Hematopoietic multipotent progenitor cell treated with erythropoietin and hydrocortisone succinate and interleukin-3 and kit ligand, for 15 days (in vitro differentiated cells): ENCODE results near the gene DDX24.
A peak's percentile ranks its signal among the peaks of the same experiment; 100 is the strongest.

Experiments used
- DNase-seq: peaks from one replicate; pipeline ENCODE4 v3.0.0-alpha.2; 2015; ENCODE audit warnings: low spot score

DDX24 gene

GRCh38 chr14:94048691-94049624, 32.0 kb downstream of the DDX24 start:
- DNase-seq = no peak

DNA sequence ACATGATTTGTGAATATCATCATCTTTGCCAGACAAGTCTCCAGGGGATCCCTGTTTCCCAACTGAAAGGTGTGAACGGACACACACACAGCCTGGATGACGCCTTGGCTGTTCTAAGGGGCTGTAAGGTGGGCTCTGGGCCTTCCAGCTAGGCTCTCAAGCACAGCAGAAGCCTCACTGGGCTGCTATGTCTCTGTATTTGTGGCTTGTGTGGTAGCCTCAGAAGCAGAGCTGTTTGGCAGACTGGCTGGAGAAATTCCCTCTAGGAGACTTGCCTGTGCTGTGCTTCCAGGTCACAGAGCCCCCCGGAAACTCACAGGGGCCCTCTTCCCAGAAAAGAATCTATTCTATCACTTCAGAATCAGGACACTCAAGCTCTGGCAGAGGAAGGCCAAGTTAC, 33.4 kb downstream of the DDX24 start:
- no peak for DNase-seq

- DNase-seq = no peak
These were observed 34.2 kb downstream of the DDX24 start for GRCh38 chr14:94046696-94047250.

DNA sequence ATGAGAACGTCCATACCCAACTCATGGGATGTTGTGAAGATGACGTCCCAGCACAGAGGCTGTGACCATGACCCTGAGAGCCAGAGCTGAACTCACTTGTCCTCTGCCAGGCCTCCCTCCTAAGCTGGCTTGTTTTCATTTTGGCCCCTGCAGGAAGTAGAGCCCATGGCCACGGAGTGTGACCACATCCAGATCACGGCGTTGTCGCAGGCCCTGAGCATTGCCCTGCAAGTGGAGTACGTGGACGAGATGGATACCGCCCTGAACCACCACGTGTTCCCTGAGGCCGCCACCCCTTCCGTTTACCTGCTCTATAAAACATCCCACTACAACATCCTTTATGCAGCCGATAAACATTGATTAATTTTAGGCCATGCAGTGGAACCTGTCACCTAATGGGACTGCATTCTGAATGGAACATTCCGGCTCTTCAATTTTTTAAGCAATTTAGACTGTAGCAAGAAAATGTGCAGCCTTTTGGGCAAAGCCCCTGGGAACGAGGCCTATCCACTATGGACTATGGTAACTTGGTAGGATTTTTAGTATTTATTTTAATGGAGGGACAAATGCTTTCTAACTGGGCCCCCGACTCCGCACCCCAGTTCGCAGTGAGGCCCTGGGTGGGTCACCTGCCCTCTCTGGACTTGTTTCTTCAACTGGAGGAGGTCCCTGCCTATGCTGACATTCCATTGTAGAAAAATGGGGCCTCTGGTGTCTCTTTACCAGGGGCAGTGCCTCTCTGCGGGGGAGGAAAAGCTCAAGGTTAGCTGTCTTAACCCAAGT, 35.2 kb downstream of the DDX24 start:
- DNase-seq = no peak

DNA sequence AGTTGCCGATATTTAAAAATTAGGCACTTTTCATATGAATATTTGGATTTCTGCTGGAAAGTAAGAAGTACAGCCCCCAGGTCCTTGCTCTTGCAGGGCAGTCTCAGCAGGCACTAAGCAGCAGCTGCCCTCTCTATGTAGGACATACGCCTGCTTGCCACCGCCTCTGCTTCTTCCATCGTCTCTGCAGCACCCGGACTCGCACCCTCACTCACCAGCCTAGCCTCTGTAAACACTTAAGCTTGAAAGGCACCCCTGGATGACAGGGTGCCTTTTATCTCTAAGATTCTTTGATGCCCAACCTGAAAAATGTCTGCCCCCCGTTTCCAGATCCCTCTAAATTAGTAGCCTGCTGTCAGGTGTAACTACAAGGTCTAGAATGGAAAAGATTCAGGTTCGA, 35.9 kb downstream of the DDX24 start:
- no peak for DNase-seq

DNA sequence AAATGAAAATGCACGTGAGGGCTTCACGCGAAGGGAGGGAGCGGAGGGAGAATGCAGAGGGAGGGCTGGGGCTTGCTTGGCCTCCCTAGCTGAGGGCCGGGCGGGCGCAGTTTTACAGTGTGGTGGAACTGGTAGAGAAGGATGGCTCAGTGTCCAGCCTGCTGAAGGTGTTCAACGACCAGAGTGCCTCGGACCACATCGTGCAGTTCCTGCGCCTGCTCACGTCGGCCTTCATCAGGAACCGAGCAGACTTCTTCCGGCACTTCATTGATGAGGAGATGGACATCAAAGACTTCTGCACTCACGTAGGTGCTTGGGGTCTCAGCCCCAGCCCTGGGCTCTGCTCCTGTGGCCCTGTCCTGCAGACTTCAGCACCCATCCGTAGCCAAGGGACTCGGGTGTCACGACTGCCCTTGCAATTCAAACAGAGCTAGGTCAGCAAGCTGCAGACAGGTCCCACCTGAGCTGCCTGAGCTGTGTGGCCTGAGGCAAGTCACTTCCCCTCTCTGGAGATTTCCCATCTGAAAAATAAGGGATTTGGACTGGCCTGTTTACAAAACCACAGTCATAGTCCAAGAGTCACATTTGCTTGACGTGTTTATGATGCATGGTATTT, 36.4 kb downstream of the DDX24 start:
- no peak for DNase-seq

GRCh38 chr14:94043756-94044475, 37.1 kb downstream of the DDX24 start:
- DNase-seq = no peak

DNA sequence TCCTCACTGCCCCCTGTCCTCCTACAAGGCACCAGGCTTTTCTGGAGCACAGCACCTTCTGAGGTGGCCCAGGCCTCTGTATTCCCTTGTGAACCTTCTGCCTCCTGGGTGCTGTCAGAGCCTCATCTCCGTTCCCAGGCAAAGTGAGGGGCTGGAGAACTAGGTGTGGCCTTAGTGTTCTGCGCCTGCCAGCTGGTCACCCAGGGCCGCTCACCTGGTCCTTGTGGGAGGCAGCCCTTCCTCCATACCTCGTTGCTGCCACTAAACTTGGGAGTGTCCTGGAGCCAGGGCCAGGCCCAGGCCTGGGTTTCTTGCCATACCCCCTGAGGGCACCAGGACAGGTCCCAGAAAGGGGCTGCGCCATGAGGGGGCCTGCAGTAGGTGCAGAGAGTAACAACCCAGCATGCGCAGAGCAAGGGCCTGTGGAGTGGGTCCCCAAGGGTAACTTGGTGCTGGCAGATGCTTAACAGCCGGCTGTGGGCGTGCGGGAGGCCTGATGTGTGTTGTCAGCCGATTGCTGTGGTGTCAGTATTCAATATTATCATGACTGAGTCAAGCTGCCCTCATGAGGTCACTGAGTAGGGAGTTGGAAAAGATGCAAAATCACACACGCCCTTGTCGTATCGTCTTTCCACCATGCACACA, 37.8 kb downstream of the DDX24 start:
- DNase-seq = no peak

DNA sequence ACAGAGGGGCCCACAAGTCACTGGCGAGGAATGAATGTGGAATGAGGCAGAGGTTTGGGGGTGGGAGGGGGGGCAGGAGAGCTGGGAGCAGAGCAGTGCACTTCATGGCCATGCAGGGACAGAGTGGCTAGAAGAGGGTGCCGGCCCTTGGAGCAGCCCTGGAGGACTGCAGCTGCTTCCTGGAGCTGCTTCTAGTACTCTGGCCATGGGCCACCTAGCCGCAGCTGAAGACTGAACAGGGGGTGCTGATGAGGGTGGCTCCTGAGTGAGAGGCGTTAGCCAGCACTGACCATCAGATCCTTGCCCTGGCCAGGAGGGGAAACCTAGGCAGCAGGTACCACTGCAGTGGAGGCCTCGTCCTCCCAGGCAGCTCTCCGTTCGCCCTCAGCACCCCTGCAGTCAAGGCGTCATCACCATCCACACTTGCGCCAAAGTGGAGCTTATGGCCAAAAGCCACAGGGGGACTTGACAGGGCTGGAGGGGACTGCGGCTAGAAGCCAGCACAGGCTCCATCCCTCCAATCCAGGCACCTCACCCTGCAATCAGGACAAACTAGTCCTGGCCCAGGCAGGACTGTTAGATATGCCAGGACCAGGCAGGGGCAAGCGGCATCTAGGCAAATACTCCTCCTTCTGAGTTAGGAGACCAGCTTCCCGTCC, 38.4 kb downstream of the DDX24 start:
- DNase-seq = no peak

- DNase-seq = no peak
These were observed 39.3 kb downstream of the DDX24 start for GRCh38 chr14:94041551-94042346.

DNA sequence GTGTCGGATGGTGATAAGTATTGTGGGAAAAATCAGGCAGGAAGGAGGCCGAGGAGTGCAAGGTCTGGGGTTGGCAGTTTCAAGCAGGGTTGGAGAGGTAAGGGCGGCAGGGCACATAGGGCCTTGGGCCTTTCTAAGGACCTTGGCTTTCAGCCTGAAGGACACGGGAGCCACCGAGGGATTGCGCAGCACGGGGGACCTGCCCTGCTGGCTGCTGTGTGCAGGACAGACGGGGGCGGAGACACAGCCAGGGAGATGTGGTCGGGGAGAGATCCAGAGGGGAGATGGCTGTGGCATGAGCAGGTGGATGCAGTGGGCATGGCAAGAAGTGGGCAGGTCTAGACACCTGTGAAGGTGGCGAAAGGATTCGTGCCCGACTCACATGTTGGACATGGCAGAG, 40.2 kb downstream of the DDX24 start:
- DNase-seq = no peak

DNA sequence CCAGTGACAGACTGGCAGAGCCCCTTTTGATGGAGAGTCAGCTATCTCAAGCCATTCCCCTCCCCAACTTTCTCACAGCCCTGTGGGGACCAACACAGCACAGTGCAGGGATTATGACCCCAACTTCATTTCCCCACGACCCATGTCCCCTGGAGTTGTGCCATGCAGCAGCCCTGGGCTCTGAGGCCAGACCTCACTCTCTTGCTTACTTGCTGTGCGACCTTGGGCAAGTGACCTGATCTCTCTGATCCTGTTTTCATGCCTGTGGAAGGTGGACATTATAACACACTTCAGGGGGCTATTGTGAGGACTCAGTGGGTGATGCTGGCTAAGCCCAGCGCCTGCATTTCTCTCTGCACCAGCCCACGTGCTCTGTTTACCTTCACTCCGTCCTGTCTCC, 40.8 kb downstream of the DDX24 start:
- no peak for DNase-seq

- no peak for DNase-seq
These were observed 41.9 kb downstream of the DDX24 start for GRCh38 chr14:94038921-94039629.

- DNase-seq = no peak
These were observed 42.5 kb downstream of the DDX24 start for GRCh38 chr14:94038510-94038909.

- DNase-seq = no peak
These were observed 43.0 kb downstream of the DDX24 start for GRCh38 chr14:94037954-94038353.

GRCh38 chr14:94036313-94037167, 44.5 kb downstream of the DDX24 start:
- DNase-seq = peak; percentile 69

- DNase-seq = no peak
These were observed 46.1 kb downstream of the DDX24 start for GRCh38 chr14:94034886-94035285.

DNA sequence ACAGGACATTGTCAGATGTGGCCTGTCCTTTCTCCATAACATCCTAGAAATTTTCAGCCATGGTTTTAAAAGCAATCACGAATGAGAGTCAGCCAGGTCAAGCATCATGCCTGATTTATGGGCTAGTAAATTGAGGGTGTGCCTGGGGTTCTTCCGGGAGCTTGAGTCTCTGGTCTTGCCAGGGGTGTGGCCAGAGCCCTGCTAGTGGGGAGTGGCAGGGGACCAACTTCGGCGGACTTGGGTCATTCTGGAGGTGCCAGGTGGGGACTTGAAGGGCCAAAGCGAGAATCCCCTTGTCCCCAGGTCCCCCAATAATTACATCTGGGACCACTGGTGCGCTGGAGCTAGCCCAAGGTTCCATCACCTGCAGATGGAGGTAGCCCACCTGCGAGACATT, 49.1 kb downstream of the DDX24 start:
- no peak for DNase-seq
